B cell (primary cell): ENCODE results near the gene FRYL.

ENCODE experiments used
- EZH2 ChIP-seq: IDR thresholded peaks from 2 replicates; pipeline ENCODE4 v1.6.1; 2012; ENCODE audit warnings: borderline replicate concordance, low read depth, mild to moderate bottlenecking, moderate library complexity, low read length; ENCODE audit not compliant: insufficient read depth, poor library complexity, severe bottlenecking
- TF ChIP-seq, protein P1 (sequence below): fragments of 200-600 bp; IDR thresholded peaks from one replicate; pipeline ENCODE4 v1.8.0; 2022; ENCODE audit warnings: antibody characterized with exemption, mild to moderate bottlenecking

DNA sequence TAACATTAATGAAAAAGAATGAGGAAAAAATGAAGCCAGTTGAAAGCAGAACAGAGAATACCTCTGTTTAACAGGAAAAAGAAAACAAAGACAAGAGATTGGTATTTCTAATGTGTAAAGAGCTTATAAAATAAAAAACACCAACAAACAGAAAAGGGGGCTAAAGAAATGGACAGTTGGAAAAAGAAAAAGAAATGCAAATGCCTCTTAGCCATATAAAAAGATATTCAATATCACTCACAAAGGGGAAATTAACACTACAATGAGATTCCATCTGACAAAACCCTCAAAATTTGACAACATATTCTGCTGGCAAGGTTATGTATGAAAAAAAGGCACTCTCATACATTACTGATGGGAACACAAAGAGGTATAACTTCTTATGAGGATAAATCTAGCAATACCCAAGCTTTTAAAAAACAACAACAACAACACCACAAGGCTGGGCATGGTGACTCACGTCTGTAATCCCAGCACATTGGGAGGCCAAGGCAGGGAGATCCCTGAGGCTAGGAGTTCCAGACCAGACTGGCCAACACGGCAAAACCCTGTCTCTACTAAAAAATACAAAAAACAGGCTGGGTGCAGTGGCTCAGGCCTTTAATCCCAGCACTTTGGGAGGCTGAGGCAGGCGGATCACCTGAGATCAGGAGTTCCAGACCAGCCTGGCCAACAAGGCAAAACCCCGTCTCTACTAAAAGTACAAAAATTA is 75.8 kb downstream of the FRYL start:
- TF ChIP-seq, protein P1, sequence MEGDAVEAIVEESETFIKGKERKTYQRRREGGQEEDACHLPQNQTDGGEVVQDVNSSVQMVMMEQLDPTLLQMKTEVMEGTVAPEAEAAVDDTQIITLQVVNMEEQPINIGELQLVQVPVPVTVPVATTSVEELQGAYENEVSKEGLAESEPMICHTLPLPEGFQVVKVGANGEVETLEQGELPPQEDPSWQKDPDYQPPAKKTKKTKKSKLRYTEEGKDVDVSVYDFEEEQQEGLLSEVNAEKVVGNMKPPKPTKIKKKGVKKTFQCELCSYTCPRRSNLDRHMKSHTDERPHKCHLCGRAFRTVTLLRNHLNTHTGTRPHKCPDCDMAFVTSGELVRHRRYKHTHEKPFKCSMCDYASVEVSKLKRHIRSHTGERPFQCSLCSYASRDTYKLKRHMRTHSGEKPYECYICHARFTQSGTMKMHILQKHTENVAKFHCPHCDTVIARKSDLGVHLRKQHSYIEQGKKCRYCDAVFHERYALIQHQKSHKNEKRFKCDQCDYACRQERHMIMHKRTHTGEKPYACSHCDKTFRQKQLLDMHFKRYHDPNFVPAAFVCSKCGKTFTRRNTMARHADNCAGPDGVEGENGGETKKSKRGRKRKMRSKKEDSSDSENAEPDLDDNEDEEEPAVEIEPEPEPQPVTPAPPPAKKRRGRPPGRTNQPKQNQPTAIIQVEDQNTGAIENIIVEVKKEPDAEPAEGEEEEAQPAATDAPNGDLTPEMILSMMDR = no peak
- TF ChIP-seq EZH2 = no peak
